NB4 (cell line): ENCODE measurements around the gene TLN1.

Experiments used
- MAX ChIP-seq: IDR thresholded peaks from 2 replicates; pipeline ENCODE4 v1.6.1; 2011; ENCODE audit warnings: low read depth, low read length
- MYC ChIP-seq: IDR thresholded peaks from 2 replicates; pipeline ENCODE4 v1.6.1; 2011; ENCODE audit warnings: low read depth, low read length
- POLR2A ChIP-seq: IDR thresholded peaks from 2 replicates; pipeline ENCODE4 v1.6.1; 2011; ENCODE audit warnings: mild to moderate bottlenecking; ENCODE audit not compliant: insufficient read length; ENCODE audit errors: extremely low read depth
- TF ChIP-seq, protein P1 (sequence below): IDR thresholded peaks from one replicate; pipeline ENCODE4 v1.5.1; 2012; ENCODE audit warnings: low read depth, low read length

DNA sequence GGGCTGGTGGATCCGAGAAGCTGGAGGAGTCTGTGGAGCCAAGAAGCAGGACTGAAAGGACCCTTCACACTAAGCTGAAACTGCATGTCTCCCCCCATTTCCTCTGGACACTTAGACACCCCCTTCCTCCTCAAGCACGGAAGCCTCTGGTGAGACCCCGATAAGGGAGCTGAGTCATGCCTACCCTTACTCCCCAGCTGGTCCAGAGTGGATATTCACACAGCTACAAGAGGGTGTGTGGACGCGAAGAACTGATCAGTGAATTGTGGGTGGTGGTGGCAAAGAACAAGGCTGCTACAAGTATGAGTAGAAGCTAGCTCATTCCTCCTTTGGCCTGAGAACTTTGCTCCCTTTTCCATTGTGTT, 4.3 kb downstream of the TLN1 start:
- TF ChIP-seq MAX (no peak), POLR2A (no peak), MYC (no peak)
- TF ChIP-seq, protein P1, sequence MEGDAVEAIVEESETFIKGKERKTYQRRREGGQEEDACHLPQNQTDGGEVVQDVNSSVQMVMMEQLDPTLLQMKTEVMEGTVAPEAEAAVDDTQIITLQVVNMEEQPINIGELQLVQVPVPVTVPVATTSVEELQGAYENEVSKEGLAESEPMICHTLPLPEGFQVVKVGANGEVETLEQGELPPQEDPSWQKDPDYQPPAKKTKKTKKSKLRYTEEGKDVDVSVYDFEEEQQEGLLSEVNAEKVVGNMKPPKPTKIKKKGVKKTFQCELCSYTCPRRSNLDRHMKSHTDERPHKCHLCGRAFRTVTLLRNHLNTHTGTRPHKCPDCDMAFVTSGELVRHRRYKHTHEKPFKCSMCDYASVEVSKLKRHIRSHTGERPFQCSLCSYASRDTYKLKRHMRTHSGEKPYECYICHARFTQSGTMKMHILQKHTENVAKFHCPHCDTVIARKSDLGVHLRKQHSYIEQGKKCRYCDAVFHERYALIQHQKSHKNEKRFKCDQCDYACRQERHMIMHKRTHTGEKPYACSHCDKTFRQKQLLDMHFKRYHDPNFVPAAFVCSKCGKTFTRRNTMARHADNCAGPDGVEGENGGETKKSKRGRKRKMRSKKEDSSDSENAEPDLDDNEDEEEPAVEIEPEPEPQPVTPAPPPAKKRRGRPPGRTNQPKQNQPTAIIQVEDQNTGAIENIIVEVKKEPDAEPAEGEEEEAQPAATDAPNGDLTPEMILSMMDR = no peak
